Retinal pigment epithelial cell (primary cell): ENCODE results near the gene EFHD2.
"Not testable (repeated sequence)": the region's sequence is repeated elsewhere in the genome, so short reads cannot be mapped to it uniquely, and the experiment has no call there.

Source experiments
- DNase-seq: peaks from one replicate; pipeline ENCODE4 v3.0.0-alpha.2; 2010; ENCODE audit warnings: low read depth
- H3K4me3 ChIP-seq: 2 replicates; pipeline ENCODE4 v1.5.1; 2011; ENCODE audit warnings: mild to moderate bottlenecking, low read length, control low read depth, moderate library complexity
- TF ChIP-seq, protein P1 (sequence below): conservative IDR thresholded peaks from 2 replicates; pipeline ENCODE4 v1.5.1; 2011; ENCODE audit warnings: low read depth, low read length, control low read depth, inconsistent platforms

The EFHD2 gene

GRCh38 chr1:15456313-15456954 is 46.7 kb downstream of the EFHD2 start, which contains the start of gene CELA2A:
Gene CELA2A (plus strand): TSS chr1:15456732. CDS start chr1:15456754, 22 bp downstream.
- H3K4me3 ChIP-seq = no peak within 1 kb of the TSS
- TF ChIP-seq, protein P1, sequence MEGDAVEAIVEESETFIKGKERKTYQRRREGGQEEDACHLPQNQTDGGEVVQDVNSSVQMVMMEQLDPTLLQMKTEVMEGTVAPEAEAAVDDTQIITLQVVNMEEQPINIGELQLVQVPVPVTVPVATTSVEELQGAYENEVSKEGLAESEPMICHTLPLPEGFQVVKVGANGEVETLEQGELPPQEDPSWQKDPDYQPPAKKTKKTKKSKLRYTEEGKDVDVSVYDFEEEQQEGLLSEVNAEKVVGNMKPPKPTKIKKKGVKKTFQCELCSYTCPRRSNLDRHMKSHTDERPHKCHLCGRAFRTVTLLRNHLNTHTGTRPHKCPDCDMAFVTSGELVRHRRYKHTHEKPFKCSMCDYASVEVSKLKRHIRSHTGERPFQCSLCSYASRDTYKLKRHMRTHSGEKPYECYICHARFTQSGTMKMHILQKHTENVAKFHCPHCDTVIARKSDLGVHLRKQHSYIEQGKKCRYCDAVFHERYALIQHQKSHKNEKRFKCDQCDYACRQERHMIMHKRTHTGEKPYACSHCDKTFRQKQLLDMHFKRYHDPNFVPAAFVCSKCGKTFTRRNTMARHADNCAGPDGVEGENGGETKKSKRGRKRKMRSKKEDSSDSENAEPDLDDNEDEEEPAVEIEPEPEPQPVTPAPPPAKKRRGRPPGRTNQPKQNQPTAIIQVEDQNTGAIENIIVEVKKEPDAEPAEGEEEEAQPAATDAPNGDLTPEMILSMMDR = no peak
- DNase-seq = no peak

GRCh38 chr1:15457585-15457984 is 47.9 kb downstream of the EFHD2 start:
- TF ChIP-seq, protein P1 = no peak
- H3K4me3 ChIP-seq = no peak overlapping the region
- DNase-seq = no peak

GRCh38 chr1:15458388-15458787 is 48.7 kb downstream of the EFHD2 start:
- DNase-seq = not testable (repeated sequence)

DNA sequence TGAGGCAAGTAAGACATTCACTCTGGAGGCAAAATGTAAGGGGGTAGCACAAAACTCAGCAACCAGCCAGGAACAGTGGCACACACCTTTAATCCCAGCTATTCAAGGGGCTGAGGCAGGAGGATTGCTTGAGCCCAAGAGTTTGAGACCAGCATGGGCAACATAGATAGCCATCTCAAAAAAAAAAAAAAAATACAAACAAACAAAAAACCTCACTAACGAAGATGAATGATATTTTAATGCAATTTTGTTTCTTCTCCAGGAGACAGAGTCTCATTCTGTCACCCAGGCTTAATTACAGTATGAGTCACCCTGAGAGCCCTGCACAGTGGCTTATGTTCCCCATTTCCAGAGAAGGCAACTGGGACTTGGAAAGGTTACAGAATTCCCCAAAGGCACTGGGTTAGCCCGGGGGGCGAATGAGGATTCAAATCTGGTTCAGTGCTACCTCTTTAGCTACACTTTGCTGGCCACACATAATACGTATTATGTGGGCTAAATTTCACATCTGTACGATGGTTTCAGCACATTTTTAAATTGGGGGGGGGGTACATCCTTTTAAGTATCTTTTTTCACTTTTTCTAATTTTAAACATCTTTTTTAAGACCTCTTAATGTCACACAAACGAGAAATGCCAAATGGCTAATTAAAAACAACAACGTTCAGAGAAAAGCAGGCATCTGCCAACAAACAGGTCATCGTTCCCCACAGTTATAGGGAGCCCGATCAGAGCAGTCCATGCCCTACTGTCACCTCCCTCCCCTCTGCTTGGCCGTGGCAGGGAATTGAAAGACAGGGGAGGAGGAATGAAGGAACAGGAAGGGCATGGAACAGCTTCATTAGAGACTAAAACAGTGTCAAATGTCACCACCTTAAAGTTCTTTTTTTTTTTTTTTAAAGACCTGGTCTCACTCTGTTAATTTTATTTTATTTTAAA is 50.4 kb downstream of the EFHD2 start:
- no peak overlapping the region for H3K4me3 ChIP-seq
- no peak for DNase-seq
- TF ChIP-seq, protein P1 = no peak

More at GRCh38 chr1:15458388-15458787, 48.7 kb downstream of the EFHD2 start:
- H3K4me3 ChIP-seq = not testable (repeated sequence)

DNA sequence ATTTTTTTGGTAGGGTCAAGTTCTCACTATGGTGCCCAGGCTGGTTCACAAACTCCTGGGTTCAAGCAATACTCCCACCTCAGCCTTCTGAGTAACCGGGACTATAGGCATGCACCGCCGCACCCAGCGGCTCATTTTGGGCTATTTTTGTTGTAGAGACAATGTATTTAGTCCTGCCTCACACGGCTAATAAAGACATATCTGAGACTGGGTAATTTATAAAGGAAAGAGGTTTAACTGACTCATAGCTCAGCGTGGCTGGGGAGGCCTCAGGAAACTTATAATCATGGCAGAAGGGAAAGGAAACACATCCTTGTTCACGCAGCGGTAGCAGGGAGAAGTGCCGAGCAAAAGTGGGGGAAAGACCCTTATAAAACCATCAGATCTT is 51.0 kb downstream of the EFHD2 start:
- no peak overlapping the region for H3K4me3 ChIP-seq
- TF ChIP-seq, protein P1 = no peak
- no peak for DNase-seq

DNA sequence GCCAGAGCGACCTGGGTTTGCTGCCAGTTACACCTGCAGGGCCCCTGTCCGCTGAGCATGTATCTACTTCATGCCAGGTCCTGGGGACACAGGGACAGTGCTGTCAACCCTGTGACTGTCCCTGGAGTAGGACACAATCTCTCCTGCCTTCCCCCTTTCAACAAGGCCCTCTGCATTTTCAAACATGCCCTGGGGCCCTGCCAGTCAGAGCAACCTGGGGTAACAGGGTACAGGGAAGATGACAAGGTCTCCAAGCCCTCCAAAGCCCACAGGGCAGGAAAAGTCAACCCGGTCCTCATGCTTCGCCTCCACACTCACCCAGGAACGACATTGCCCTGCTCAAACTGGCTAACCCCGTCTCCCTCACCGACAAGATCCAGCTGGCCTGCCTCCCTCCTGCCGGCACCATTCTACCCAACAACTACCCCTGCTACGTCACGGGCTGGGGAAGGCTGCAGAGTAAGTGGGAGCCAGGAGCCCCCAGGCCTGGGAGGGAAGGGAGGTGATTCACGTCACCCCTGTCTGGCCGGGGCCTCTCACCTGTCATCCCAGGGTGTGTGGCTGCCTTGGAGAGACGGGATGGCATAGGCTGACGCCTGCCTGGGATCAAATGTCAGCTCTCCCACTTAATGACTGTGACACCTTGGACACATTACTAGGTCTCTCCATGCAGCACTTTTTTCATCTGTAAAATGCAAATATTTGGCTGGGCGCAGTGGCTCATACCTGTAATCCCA is 53.5 kb downstream of the EFHD2 start:
- not testable (repeated sequence) for H3K4me3 ChIP-seq, DNase-seq

- not testable (repeated sequence) for H3K4me3 ChIP-seq, DNase-seq
Observed at GRCh38 chr1:15463926-15464322, 54.2 kb downstream of the EFHD2 start.

- H3K4me3 ChIP-seq = no peak overlapping the region
- TF ChIP-seq, protein P1 = no peak
- no peak for DNase-seq
Observed at GRCh38 chr1:15465674-15466073, 56.0 kb downstream of the EFHD2 start.

GRCh38 chr1:15466955-15467625 is 57.4 kb downstream of the EFHD2 start:
- H3K4me3 ChIP-seq, DNase-seq: not testable (repeated sequence)
